Lower leg skin (tissue), 3 donors: Measurements from ENCODE around the gene FILIP1L.

ENCODE experiments used
- CTCF ChIP-seq, 3 donors: fragments of 450-650 bp; IDR thresholded peaks; one replicate each; pipeline ENCODE4 v1.5.1; 2016; ENCODE audit warnings: antibody characterized with exemption in 3 of 3, mild to moderate bottlenecking in 3 of 3, moderate library complexity in 2 of 3
- POLR2A ChIP-seq, 2 donors: fragments of 450-650 bp; IDR thresholded peaks; one replicate each; pipeline ENCODE4 v1.6.1; 2016 to 2017; ENCODE audit warnings: antibody characterized with exemption in 2 of 2, mild to moderate bottlenecking in 1 of 2, moderate library complexity in 1 of 2

- no peak for TF ChIP-seq POLR2A (IDR thresholded peaks at IDR 0.05)
- no peak for TF ChIP-seq CTCF (IDR thresholded peaks at IDR 0.05)
Measured at GRCh38 chr3:100023150-100023549, 91.2 kb downstream of the FILIP1L start.
